Suprapubic skin (tissue), 3 donors: ENCODE results near the gene DPF1.

ENCODE experiments used
- CTCF ChIP-seq, 2 donors: fragments of 200-600 bp in 1 of 2; fragments of 450-650 bp in 1 of 2; sonication (generic) in 1 of 2; IDR thresholded peaks; one replicate each; pipeline ENCODE4 v1.5.1; 2016 to 2019; ENCODE audit warnings: antibody characterized with exemption in 2 of 2, mild to moderate bottlenecking in 1 of 2, moderate library complexity in 1 of 2
- POLR2AphosphoS5 ChIP-seq, 3 donors: sonication (generic); formaldehyde crosslinking; IDR thresholded peaks; one replicate each; pipeline ENCODE4 v1.6.1; 2017; ENCODE audit warnings: antibody characterized with exemption in 3 of 3

- TF ChIP-seq POLR2AphosphoS5 (IDR thresholded peaks at IDR 0.05): no peak
- no peak for TF ChIP-seq CTCF (IDR thresholded peaks at IDR 0.05)
Measured at GRCh38 chr19:38211151-38211591, 12.9 kb downstream of the DPF1 start.
